Peyer's patch (tissue), 4 donors: ENCODE data around the gene IL10.
A peak's percentile ranks its signal among the peaks of the same experiment; 100 is the strongest.

ENCODE experiments used
- CTCF ChIP-seq, 6 experiments: fragments of 450-650 bp in 4 of 6; fragments of 200-600 bp in 2 of 6; sonication (generic) in 1 of 6; IDR thresholded peaks; one replicate each; pipeline ENCODE4 v1.5.1; 2017 to 2019; ENCODE audit warnings: antibody characterized with exemption in 6 of 6, mild to moderate bottlenecking in 3 of 6, moderate library complexity in 1 of 6
- POLR2A ChIP-seq, 2 donors: fragments of 450-650 bp; IDR thresholded peaks; one replicate each; pipeline ENCODE4 v1.5.1; 2017; ENCODE audit warnings: antibody characterized with exemption in 2 of 2, mild to moderate bottlenecking in 2 of 2, moderate library complexity in 2 of 2

DNA sequence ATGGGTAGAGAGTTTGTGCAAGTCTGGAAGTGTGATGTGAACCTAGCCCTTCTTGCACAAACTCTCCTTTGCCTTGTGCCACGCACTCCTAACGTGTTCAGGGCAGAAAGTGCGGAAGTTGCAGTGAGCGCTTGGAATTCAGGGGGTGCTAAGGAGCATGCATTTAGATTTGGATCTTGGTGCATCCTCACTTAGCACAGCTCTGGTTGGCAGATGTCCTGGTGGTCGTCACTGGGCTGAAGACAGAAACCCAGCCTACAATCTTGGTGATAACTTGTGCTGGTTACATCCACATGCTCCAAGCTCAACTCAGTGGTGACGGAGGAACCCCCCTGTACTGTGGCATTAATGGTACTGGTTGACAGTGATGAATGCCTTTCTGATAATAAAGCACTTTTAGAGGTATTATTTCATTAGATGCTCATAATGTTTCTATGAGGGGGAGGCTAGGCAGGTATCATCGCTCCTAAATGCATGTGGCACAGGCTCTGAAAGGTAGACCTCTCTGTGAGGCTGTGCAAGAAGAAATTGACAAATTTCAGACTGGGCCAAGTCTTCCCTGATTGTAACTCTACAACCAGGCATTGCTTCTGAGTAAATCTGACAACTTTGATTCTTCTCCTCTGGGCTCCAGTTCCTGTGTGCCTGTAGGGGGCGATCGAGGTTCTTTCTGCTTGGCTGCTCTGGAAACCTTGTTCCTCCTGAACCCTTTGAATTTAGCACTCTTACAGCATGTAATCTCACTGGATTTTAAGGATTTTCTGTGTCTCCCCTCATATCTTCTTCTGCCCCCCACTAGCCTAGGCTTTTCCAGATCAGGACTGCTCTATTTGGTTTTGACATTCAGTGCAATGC lies 47.0 kb downstream of the IL10 start:
- TF ChIP-seq POLR2A (IDR thresholded peaks at IDR 0.05), result no peak
- peak; percentile 21 to 59 (median 48) for TF ChIP-seq CTCF (IDR thresholded peaks at IDR 0.05)
